Chondrocyte (in vitro differentiated cells): ENCODE data around the gene B3GNT2. TPM values are rescaled to one million over a fixed set of nuclear protein-coding genes. Genes with fewer than 3 reads are reported as not detected.

Experiments used
- DNase-seq: peaks from one replicate; pipeline ENCODE4 v3.0.0; 2021; ENCODE audit warnings: mixed read lengths, low spot score
- H3K27ac Mint-ChIP-seq: one replicate; pipeline ENCODE4 v1.8.0; 2021; ENCODE audit warnings: mild to moderate bottlenecking, moderate library complexity, mixed read lengths; ENCODE audit not compliant: unreplicated experiment
- H3K27me3 Mint-ChIP-seq: 2 replicates; pipeline ENCODE4 v1.8.0; 2021; ENCODE audit warnings: low read depth, mixed read lengths
- H3K36me3 Mint-ChIP-seq: 2 replicates; pipeline ENCODE4 v1.8.0; 2021; ENCODE audit warnings: low read depth, mixed read lengths
- H3K4me1 Mint-ChIP-seq: 2 replicates; pipeline ENCODE4 v1.8.0; 2021; ENCODE audit warnings: low read depth, mild to moderate bottlenecking, mixed read lengths
- H3K4me3 Mint-ChIP-seq: one replicate; pipeline ENCODE4 v1.8.0; 2021; ENCODE audit warnings: mild to moderate bottlenecking, moderate library complexity, mixed read lengths; ENCODE audit not compliant: unreplicated experiment
- H3K9me3 Mint-ChIP-seq: 2 replicates; pipeline ENCODE4 v1.8.0; 2021; ENCODE audit warnings: low read depth, mixed read lengths
- CTCF ChIP-seq: fragments of 200-600 bp; sonication (generic); IDR thresholded peaks from 2 replicates; pipeline ENCODE4 v1.5.0; 2021; ENCODE audit warnings: antibody characterized with exemption, mild to moderate bottlenecking, moderate library complexity
- total RNA-seq: library from RNA; stranded (reverse); gene quantifications from 3 replicates; pipeline ENCODE4 v1.2.1, GENCODE V29; 2021

B3GNT2 gene
- total RNA-seq, 1 donor from 2014 or later, result 22.4 TPM

GRCh38 chr2:62178741-62179271 is 17.1 kb upstream of the B3GNT2 start:
- no peak for DNase-seq
- H3K4me1 Mint-ChIP-seq, result peaks cover 5% of the 10 kb centered on the region
- H3K36me3 Mint-ChIP-seq, result no peaks in the 10 kb centered on the region
- H3K4me3 Mint-ChIP-seq, result no peak overlapping the region
- H3K27me3 Mint-ChIP-seq, result no peaks in the 10 kb centered on the region
- no peak overlapping the region for H3K27ac Mint-ChIP-seq
- peaks cover 2% of the 10 kb centered on the region for H3K9me3 Mint-ChIP-seq
- no peak for TF ChIP-seq CTCF

GRCh38 chr2:62180975-62181374 is 14.9 kb upstream of the B3GNT2 start:
- no peak overlapping the region for H3K4me3 Mint-ChIP-seq
- no peak overlapping the region for H3K27ac Mint-ChIP-seq
- no peaks in the 10 kb centered on the region for H3K27me3 Mint-ChIP-seq
- no peak for TF ChIP-seq CTCF
- no peaks in the 10 kb centered on the region for H3K36me3 Mint-ChIP-seq
- DNase-seq, result no peak
- H3K9me3 Mint-ChIP-seq, result peaks cover 2% of the 10 kb centered on the region
- peaks cover 5% of the 10 kb centered on the region for H3K4me1 Mint-ChIP-seq

GRCh38 chr2:62181843-62182242 is 14.1 kb upstream of the B3GNT2 start:
- Mint-ChIP-seq H3K9me3 (peaks cover 2% of the 10 kb centered on the region), H3K4me1 (peaks cover 5% of the 10 kb centered on the region), H3K27ac (no peak overlapping the region), H3K27me3 (no peaks in the 10 kb centered on the region), H3K36me3 (no peaks in the 10 kb centered on the region), H3K4me3 (no peak overlapping the region)
- DNase-seq, result no peak
- no peak for TF ChIP-seq CTCF

- Mint-ChIP-seq H3K27ac (no peak overlapping the region), H3K27me3 (peaks cover 2% of the 10 kb centered on the region), H3K4me3 (no peak overlapping the region), H3K9me3 (peaks cover 2% of the 10 kb centered on the region), H3K36me3 (peaks cover 2% of the 10 kb centered on the region), H3K4me1 (no peaks in the 10 kb centered on the region)
- no peak for TF ChIP-seq CTCF
- no peak for DNase-seq
Measured at GRCh38 chr2:62184512-62185230, 11.2 kb upstream of the B3GNT2 start.

GRCh38 chr2:62185475-62186155 is 10.3 kb upstream of the B3GNT2 start:
- peaks cover 2% of the 10 kb centered on the region for H3K36me3 Mint-ChIP-seq
- no peaks in the 10 kb centered on the region for H3K4me1 Mint-ChIP-seq
- DNase-seq, result no peak
- peaks cover 2% of the 10 kb centered on the region for H3K27me3 Mint-ChIP-seq
- no peak for TF ChIP-seq CTCF
- no peak overlapping the region for H3K4me3 Mint-ChIP-seq
- no peaks in the 10 kb centered on the region for H3K9me3 Mint-ChIP-seq
- H3K27ac Mint-ChIP-seq, result no peak overlapping the region
